ENCODE measurements around the gene RFXANK.

The RFXANK gene

DNA sequence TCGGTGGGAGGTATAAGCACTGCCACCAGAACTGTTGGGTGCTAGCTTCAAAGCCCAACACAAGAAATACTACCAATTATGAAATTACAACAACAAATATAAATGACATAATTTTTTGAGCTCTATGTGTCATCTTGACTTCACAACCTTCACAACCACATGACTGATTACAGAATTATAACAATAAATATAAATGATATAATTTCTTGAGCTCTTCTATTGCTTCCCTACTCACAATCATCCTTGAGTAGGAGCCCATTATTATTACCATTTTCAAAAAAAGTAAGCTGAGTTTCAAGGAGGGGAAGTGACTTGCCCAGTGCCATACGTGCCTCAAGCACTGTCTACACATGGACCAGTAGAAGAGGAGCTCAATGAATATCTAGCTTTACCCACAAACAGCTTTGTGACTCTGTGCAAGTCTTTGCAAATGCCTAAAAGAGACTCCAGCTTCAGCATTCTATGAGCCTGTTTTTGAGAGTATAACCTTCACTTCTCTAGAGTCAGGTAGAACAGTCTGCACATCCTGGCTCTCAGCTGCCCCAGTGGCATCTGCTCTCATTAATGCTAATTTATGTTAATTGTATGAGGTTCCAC, 42.3 kb downstream of the RFXANK start:
- DNase-seq, result no peak

DNA sequence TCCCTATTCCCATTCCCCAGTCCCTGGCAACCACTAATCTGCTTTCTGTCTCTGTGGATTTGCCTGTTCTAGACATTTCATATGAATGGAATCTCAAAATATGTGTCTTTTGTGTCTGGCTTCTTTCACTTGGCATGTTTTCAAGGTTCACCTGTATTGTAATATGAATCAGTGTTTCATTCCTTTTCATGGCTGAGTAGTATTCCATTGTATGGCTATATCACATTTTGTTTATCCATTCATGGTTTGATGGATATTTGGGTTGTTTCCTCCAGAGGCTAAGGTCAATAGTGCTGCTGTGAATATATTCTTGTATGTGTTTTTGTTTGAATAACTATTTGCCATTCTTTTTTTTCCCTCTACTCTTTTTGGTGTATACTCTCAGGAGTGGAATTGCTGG, 44.1 kb downstream of the RFXANK start:
- DNase-seq, result no peak

DNA sequence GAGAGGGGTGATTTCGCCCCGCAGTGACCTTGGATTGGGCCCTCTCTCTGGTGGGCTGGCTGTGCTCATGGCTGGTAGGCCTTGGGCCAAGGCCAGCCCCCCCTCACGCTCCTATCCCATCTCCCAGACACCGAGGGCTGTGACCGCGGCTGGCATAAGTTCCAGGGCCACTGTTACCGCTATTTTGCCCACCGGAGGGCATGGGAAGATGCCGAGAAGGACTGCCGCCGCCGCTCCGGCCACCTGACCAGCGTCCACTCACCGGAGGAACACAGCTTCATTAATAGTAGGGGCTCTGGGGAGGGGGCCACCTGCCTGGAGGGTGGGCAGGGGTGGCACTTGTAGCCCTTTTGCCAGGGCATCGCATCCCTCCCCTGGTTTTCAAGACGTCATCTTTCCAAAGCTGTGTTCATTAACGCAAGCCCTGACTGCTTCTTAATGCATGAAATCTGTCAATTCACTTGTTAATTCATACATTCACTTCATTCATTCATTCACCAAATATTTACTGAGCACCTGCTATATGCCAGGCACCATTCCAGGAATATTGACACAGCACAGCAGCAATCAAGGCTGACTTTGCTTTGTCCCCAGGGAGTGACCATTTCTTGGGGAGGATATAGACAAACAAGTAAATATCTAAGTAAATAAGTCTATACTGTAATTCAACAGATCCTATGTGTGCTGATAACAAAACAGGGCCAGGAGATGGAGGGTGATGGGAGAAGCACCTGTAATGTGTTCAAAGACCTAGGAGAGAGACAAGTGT, 46.3 kb downstream of the RFXANK start:
- no peak for DNase-seq

DNA sequence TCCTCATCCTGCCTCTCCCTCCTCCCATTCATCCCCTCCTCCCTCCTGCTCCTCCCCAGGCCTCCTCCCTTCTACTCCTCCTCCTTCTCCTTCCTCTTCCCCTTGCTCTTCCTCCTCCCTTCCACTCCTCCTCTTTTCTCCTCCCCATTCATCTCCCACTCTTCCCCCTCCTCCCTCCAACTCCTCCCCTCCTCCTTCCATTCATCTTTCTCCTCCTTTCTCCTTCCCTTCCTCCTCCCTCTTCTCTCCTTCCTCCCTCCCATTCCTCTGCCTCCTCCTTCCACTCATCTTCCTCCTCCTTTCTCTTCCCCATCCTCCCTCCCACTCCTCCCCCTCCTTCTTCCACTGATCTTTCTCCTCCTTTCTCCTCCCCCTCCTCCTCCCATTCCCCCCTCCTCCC, 47.6 kb downstream of the RFXANK start:
- DNase-seq, result no peak

DNA sequence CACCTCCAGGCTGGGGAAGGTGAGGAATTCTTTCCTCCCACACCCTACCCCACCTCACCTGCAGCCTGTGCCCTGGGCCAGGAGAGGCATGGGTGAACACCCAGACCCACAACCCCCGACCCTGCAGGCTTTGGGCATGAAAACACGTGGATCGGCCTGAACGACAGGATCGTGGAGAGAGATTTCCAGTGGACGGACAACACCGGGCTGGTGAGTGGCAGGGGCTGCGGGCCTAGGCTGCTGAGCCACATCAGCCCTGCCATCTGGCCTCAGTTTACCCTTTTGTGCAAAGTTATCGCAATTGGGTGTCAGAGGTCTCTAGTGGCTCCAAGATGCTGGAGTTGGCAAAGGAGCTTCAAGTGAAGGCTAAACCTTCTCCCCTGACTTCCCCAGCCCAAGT, 48.4 kb downstream of the RFXANK start:
- DNase-seq, result no peak

DNA sequence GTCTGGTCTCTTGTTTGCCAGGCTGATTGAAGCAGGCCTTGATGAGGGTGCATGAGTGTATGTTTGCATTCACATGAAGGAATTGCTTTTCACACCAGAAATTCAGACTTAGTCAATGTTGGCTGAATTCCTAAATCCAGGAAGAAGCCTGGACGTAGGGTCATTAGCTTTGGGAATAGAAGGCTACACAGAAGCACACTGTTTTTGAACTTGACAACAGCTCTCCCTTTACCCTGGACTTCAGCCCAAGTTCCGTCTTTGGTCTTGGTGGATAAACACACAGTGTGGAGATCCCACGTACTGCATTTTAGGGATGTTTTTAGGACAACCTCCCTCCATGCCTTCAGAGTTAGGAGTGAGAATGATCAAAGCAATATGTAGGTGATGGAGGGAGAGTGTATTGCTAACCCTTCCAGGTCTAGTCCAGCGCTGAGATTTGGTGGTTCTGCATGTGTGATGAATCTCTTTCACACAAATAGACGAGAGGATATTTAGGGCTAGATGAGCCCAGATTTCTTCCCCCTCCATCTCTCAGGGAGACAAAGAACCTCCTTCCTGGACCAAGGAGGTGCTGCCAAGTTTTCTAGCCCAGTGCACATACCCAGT, 58.2 kb downstream of the RFXANK start:
- DNase-seq, result no peak
